ENCODE measurements around the gene MRPL12. TPM values are rescaled to one million over a fixed set of nuclear protein-coding genes. Genes with fewer than 3 reads are reported as not detected.

Gene MRPL12
- total and polyA plus RNA-seq, 2 of the 8 experiments (the other 6 are each of a cell fraction or from before 2014, with no cell fraction given): 120 to 141 TPM

DNA sequence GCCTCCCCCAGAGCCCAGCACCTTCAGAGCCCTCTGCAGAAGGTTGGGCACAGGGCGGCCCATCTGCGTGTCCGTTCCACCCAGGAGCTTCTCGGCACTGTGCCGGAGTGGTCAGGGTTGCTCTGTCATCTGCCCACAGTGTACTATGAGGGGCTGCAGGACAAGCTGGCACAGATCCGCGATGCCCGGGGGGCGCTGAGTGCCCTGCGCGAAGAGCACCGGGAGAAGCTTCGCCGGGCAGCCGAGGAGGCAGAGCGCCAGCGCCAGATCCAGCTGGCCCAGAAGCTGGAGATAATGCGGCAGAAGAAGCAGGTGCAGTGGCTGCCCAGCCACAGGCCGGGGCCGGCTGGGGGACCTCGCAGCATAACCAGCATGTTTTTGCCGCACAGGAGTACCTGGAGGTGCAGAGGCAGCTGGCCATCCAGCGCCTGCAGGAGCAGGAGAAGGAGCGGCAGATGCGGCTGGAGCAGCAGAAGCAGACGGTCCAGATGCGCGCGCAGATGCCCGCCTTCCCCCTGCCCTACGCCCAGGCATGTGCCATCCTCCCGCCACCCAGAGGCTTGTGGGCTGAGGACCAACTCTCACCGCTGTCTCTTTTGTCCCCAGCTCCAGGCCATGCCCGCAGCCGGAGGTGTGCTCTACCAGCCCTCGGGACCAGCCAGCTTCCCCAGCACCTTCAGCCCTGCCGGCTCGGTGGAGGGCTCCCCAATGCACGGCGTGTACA is 6.8 kb upstream of the MRPL12 start:
- Histone ChIP-seq H3K18ac (ENCODE audit: extremely low read depth, low read length) (no peak overlapping the region), H3K4ac (replicated peaks; ENCODE audit: insufficient read length, low read depth, low read length) (no peak overlapping the region), H4K20me1 (replicated peaks in 1 of 2; ENCODE audit: control insufficient read depth in 1 of 2, insufficient read depth in 2 of 2, low read length in 2 of 2) (peaks cover 9 to 11% of the 10 kb centered on the region in 2 experiments), H3K4me2 (ENCODE audit: insufficient read depth in 1 of 2, low read depth in 2 of 2, low read length in 2 of 2) (no peak overlapping the region), H4K8ac (ENCODE audit: extremely low read depth, insufficient read depth, low read length) (no peak overlapping the region; the same call in 1 of the 2 replicates), H3K23me2 (ENCODE audit: low read depth, low read length) (no peaks in the 10 kb centered on the region), H2AK5ac (ENCODE audit: low read depth, low read length) (no peak overlapping the region), H2BK15ac (ENCODE audit: low read length) (no peak overlapping the region), H3K9me3 (ENCODE audit: insufficient read depth in 2 of 2, low read depth in 1 of 2, low read length in 1 of 2) (no peaks in the 10 kb centered on the region), H2BK20ac (ENCODE audit: low read length) (no peak overlapping the region), H4K91ac (replicated peaks; ENCODE audit: insufficient read length, low read length) (no peak overlapping the region), H3K23ac (ENCODE audit: insufficient read length) (no peak overlapping the region), H3K27ac (ENCODE audit: low read depth, low read length) (no peak overlapping the region), H2BK120ac (replicated peaks; ENCODE audit: low read depth, low read length) (no peak overlapping the region), H3K56ac (replicated peaks; ENCODE audit: insufficient read length, low read depth, low read length) (no peak overlapping the region), H3K14ac (ENCODE audit: insufficient read length) (no peak overlapping the region), H3K4me1 (replicated peaks in 1 of 4; ENCODE audit: control insufficient read depth in 3 of 4, insufficient read depth in 4 of 4, low read length in 3 of 4) (peaks cover 0 to 3% (median 0%) of the 10 kb centered on the region in 4 experiments; a peak in 1 of 7 replicates), H3K9ac (replicated peaks in 1 of 4; ENCODE audit: extremely low read depth in 1 of 4, low read depth in 3 of 4, low read length in 3 of 4) (no peak overlapping the region), H3K79me2 (ENCODE audit: control insufficient read depth in 1 of 2, insufficient read depth in 2 of 2, low read length in 2 of 2) (peaks cover 0 to 8% of the 10 kb centered on the region in 2 experiments; a peak in 2 of 4 replicates), H2BK5ac (ENCODE audit: low read depth, low read length) (no peak overlapping the region), H2AFZ (ENCODE audit: low read length) (no peak overlapping the region), H3K79me1 (ENCODE audit: low read depth, low read length) (peaks cover 4% of the 10 kb centered on the region), H3K27me3 (replicated peaks in 1 of 4; ENCODE audit: control insufficient read depth in 3 of 4, extremely low read depth in 1 of 4, insufficient read depth in 3 of 4, low read length in 3 of 4) (no peaks in the 10 kb centered on the region), H3K36me3 (ENCODE audit: control insufficient read depth in 2 of 4, insufficient read depth in 4 of 4, low read length in 3 of 4) (peaks cover 2 to 50% (median 31%) of the 10 kb centered on the region in 4 experiments; a peak in 6 of 8 replicates), H2BK12ac (ENCODE audit: low read depth, low read length) (no peak overlapping the region), H4K5ac (ENCODE audit: insufficient read length, low read depth, low read length) (no peak overlapping the region), H3K4me3 (ENCODE audit: extremely low read depth in 1 of 4, insufficient read depth in 2 of 4, low read depth in 3 of 4, low read length in 4 of 4) (no peak overlapping the region)
- TF ChIP-seq, protein P1, sequence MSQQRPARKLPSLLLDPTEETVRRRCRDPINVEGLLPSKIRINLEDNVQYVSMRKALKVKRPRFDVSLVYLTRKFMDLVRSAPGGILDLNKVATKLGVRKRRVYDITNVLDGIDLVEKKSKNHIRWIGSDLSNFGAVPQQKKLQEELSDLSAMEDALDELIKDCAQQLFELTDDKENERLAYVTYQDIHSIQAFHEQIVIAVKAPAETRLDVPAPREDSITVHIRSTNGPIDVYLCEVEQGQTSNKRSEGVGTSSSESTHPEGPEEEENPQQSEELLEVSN (IDR thresholded peaks at IDR 0.05): no peak
- TF ChIP-seq NRF1 (IDR thresholded peaks at IDR 0.05; ENCODE audit: low read depth, low read length) (no peak), SRF (IDR thresholded peaks at IDR 0.05; ENCODE audit: low read depth, low read length) (no peak), POLR2AphosphoS5 (IDR thresholded peaks at IDR 0.05; ENCODE audit: low read depth, low read length) (no peak), TAF7 (optimal IDR thresholded peaks at IDR 0.05; ENCODE audit: borderline replicate concordance, low read depth, low read length) (no peak)
- CTCF ChIA-PET (ENCODE audit: partially characterized antibody): interaction anchor here (0.7 to 2.0 kb wide), 6 partner anchors 10 to 37 kb away, joined by 3 to 5 read pairs (median 4); no protein-coding TSS in a partner anchor
- FAIRE-seq (no peak), DNase-seq (ENCODE audit: low read depth in 1 of 2, low spot score in 2 of 2) (no peak)
- POLR2A ChIA-PET (ENCODE audit: partially characterized antibody): interaction anchor here (1.1 to 28.4 kb wide), 6 partner anchors 13 to 49 kb away, joined by 3 to 436 read pairs (median 6); partner anchors contain the start of genes ARL16, CCDC137, HGS and MRPL12
- 97% methylated on average over 39 of the region's 40 CpGs; no CpG with 5 or more reads in 1 of the 2 experiments for WGBS, 2 experiments (ENCODE audit: extremely low coverage in 1 of 2, insufficient coverage in 1 of 2, insufficient read length in 1 of 2, insufficient replicate concordance in 2 of 2, low coverage in 1 of 2, low lambda C conversion rate in 2 of 2, missing lambda C conversion rate in 1 of 2)
